HG03432 (cell line): ENCODE results near the gene MIPOL1.

Source experiments
- ATAC-seq: cut with Tn5 transposase; IDR thresholded peaks from one replicate; pipeline ENCODE4 v1.9.1; 2021; ENCODE audit warnings: mild to moderate bottlenecking, moderate library complexity; ENCODE audit not compliant: unreplicated experiment

The MIPOL1 gene

DNA sequence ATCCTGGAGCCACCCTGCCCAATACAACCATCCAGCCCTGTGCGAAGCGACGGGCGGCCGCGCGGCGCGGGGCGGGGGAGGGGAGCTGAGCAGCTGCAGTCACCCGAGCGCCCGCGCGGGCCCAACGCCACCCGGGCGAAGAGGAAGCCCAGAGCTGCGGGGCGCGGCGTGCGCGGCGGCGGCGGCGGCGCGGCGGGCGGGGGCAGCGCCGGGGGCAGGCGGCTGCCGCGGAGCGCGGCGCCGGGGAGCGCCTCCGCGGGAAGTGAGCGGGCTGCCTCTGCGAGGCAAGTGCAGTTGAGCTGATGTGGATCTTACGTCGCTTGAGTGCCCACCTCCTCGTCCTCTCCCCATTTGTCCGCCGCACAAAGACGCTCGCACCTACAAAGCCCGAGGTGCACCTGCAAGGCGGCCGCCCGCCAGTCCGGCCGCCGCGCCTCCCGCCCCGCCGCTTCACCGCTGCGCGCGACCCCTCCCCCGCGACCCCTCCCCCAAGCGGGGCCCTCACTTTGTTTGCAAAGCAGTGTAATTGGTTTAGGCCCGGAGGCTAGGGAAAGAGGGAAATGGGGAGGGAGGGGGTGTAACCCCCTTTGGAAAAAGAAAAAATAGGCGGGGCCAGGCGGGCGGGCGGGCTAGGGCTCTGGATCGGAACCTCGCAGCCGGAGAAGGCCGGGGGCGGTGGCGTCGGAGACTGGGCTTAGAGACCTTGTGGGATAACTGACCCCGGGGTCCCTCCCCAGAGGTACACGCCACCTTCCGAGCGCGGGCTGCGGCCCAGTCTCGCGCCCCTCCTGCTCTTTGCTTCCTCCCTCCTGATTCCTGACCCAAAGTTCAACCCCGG is 397.5 kb downstream of the MIPOL1 start, which contains the start of the genes FOXA1 and TTC6:
FOXA1 (minus strand) TSS at position 279 of the 838 bp plus-strand sequence; CDS start at position 2, 277 bp downstream.
TTC6 (plus strand) TSS at position 659 of the 838 bp plus-strand sequence. CDS start 26,436 bp downstream, outside the sequence.
- ATAC-seq: peak; percentile 35

DNA sequence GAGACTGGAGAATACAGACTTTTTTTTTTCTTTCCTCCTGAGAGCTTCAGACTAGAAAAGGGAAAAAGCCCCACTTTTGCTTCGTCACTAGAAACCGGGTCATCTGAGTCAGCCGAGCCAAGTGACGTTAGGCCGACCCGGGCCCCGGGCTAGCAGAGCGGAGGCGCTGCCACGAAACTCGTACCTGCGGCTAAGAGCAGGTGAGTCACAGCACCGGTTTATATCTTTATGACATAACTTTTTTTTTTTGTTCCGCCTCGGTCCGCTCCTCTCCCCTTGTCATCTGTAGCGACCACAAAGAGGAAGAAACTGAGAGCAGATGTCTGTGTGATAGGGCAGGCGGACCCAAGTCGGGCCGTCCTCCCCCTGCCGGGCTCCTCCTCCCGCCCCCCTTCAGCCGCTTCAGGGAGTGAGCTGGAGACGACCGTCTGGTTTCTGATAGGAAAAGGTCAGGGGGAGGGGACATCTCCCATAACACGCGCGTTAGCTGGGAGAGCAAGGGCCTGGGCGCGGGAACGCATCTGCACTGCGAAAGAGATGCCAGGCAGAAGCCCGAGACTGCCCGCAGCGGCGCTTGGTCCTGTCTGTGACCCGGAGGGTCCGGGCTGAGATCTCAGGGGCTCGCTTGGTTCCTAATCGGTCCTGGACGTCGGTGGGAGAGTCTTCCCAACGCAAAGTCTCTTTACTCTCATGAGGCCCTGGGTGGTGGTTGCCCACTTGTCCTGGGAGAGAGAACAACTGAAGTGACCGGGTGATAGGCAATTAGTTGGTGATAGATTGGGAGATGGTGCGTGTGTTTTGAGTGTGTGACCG is 398.3 kb downstream of the MIPOL1 start:
- peak; percentile 65 for ATAC-seq

- no peak for ATAC-seq
These were observed 399.2 kb downstream of the MIPOL1 start for GRCh38 chr14:37596790-37597472.

DNA sequence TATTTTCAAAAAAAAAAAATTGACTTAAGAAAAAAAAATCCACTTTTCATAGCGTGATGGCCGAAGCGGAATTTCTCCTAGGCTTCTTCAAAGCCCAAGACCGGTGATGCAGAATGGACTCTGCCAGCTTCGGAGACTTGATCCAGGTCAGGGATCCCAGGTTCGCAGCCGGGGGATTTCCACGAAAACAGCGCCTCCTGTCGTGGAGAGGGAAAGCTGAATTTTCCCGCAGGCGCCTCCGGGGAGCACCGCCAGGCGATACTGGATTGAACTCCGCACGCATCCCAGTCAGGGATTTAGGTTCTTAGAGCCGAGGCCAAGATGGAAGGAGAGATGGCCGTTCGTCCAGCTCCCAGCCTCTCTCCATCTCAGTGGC is 399.8 kb downstream of the MIPOL1 start:
- no peak for ATAC-seq

- no peak for ATAC-seq
These were observed 400.4 kb downstream of the MIPOL1 start for GRCh38 chr14:37597914-37598746.

- ATAC-seq: no peak
These were observed 401.2 kb downstream of the MIPOL1 start for GRCh38 chr14:37598747-37599506.

GRCh38 chr14:37599507-37600368 is 402.0 kb downstream of the MIPOL1 start:
- ATAC-seq: no peak

GRCh38 chr14:37600880-37601741 is 403.4 kb downstream of the MIPOL1 start:
- no peak for ATAC-seq

DNA sequence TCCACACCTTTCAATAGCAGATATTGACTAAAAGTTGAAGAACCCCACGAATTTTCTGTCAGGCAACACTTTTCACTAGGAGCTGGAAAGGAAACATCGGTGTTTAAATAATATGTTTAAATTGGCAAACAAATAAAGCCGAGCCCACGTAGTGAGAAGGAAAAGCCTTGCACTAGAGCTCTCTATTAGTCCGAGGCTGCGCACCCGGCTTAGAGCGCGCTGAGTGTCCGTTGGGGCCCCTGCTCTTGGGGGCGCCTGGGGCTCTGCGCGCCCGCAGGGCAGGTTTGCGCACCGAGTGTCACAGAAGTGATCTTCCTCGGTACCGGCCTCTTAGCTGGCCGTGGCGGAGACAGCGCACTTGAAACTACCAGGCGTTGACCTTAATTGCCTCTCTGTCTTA is 404.1 kb downstream of the MIPOL1 start:
- ATAC-seq: no peak
